Measurements from ENCODE around the gene TP53RK. TPM values are rescaled to one million over a fixed set of nuclear protein-coding genes. Genes with fewer than 3 reads are reported as not detected.

TP53RK gene
- total and polyA plus RNA-seq, 2 of the 13 experiments (the other 11 are each of a cell fraction or from before 2014, with no cell fraction given), result 12.9 to 25.5 TPM

DNA sequence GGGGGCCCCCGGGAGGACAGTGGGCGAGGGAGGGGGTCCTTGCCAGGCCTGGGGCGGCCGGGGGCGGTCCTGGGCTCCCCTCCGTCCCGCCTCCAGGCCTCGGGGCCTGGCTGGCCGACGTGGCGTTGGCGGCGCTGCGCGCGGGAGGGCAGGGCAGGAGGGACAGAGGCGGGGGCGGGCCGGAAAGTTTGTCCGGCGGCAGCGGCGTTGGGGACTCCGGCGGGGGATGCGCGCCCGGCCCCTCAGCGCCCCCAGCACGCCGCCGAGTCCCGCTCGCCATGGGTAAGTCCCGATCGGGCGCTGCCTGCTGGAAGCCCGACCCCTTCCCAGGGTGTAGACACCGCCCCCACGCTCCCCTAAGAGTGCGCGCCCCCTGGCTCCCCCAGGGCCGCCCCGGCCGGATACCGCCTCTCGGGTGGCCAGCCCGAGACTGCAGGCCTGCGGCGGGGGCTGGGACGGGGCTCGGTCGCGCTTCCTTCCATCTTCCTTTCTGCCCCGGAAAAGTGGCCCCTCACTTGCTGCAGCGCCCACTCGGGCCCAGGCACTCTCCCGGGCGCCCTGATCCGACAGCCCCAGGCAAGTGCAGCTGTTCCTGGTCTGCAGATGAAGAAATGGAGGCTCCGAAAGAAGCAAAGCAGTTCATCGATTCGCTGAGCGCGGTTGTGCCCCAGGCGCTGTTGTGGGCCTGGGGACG lies 20.4 kb upstream of the TP53RK start, which contains the start of gene SLC2A10 (continued):
- TF ChIP-seq MTERF4 (CRISPR knock-in tag; IDR thresholded peaks at IDR 0.05), result no peak; the same call in 1 of the 2 replicates
- TF ChIP-seq ETV5 (CRISPR knock-in tag; IDR thresholded peaks at IDR 0.05; ENCODE audit: borderline replicate concordance), result peak; percentile 32
- TF ChIP-seq, protein P1, sequence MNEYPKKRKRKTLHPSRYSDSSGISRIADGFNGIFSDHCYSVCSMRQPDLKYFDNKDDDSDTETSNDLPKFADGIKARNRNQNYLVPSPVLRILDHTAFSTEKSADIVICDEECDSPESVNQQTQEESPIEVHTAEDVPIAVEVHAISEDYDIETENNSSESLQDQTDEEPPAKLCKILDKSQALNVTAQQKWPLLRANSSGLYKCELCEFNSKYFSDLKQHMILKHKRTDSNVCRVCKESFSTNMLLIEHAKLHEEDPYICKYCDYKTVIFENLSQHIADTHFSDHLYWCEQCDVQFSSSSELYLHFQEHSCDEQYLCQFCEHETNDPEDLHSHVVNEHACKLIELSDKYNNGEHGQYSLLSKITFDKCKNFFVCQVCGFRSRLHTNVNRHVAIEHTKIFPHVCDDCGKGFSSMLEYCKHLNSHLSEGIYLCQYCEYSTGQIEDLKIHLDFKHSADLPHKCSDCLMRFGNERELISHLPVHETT (CRISPR knock-in tag; conservative IDR thresholded peaks at IDR 0.05), result no peak
- no peak; the same call in 1 of the 2 replicates for TF ChIP-seq ZNF251 (CRISPR knock-in tag; IDR thresholded peaks at IDR 0.05)
- TF ChIP-seq, protein P2, sequence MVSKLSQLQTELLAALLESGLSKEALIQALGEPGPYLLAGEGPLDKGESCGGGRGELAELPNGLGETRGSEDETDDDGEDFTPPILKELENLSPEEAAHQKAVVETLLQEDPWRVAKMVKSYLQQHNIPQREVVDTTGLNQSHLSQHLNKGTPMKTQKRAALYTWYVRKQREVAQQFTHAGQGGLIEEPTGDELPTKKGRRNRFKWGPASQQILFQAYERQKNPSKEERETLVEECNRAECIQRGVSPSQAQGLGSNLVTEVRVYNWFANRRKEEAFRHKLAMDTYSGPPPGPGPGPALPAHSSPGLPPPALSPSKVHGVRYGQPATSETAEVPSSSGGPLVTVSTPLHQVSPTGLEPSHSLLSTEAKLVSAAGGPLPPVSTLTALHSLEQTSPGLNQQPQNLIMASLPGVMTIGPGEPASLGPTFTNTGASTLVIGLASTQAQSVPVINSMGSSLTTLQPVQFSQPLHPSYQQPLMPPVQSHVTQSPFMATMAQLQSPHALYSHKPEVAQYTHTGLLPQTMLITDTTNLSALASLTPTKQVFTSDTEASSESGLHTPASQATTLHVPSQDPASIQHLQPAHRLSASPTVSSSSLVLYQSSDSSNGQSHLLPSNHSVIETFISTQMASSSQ (IDR thresholded peaks at IDR 0.05; ENCODE audit: low read depth), result no peak
- TF ChIP-seq, protein P2 (CRISPR knock-in tag; IDR thresholded peaks at IDR 0.05; ENCODE audit: borderline replicate concordance), result peak; percentile 55
- 0 out of 2 replicates have a peak, but pooled peaks have one; percentile 50 for TF ChIP-seq ZNF704 (CRISPR knock-in tag; IDR thresholded peaks at IDR 0.05; ENCODE audit: borderline replicate concordance)
- TF ChIP-seq ZFP62 (CRISPR knock-in tag; IDR thresholded peaks at IDR 0.05), result no peak
- TF ChIP-seq, protein P3, sequence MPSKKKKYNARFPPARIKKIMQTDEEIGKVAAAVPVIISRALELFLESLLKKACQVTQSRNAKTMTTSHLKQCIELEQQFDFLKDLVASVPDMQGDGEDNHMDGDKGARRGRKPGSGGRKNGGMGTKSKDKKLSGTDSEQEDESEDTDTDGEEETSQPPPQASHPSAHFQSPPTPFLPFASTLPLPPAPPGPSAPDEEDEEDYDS (CRISPR knock-in tag; IDR thresholded peaks at IDR 0.05), result peak; percentile 17; the same call in 1 of the 2 replicates
- TF ChIP-seq ZC3H4 (CRISPR knock-in tag; IDR thresholded peaks at IDR 0.05; ENCODE audit: borderline replicate concordance), result peak; percentile 15; the same call in 1 of the 2 replicates
- peak; percentile 93 for TF ChIP-seq ZNF501 (CRISPR knock-in tag; IDR thresholded peaks at IDR 0.05)
- no peak for TF ChIP-seq TBX3 (IDR thresholded peaks at IDR 0.05; ENCODE audit: borderline replicate concordance)
- TF ChIP-seq ZNF329 (CRISPR knock-in tag; IDR thresholded peaks at IDR 0.05; ENCODE audit: low read depth), result 0 out of 2 replicates have a peak, but pooled peaks have one; percentile 63
- no peak for TF ChIP-seq ZBTB49 (CRISPR knock-in tag; IDR thresholded peaks at IDR 0.05; ENCODE audit: borderline replicate concordance)
- TF ChIP-seq SAP130 (CRISPR knock-in tag; IDR thresholded peaks at IDR 0.05; ENCODE audit: low read depth), result peak; percentile 71; the same call in 1 of the 2 replicates
- peak; percentile 71 for TF ChIP-seq ONECUT2 (CRISPR knock-in tag; IDR thresholded peaks at IDR 0.05)

Data from HepG2 (cell line).